Activated B cell treated with CpG ODN at 0.5 μM for 24 hours (primary cell): ENCODE results near the gene ABHD1. TPM values are rescaled to one million over a fixed set of nuclear protein-coding genes. Genes with fewer than 3 reads are reported as not detected.

Experiments used
- ATAC-seq: fragments of 200-7000 bp; cut with Tn5 transposase; one replicate; pipeline ENCODE4 v1.10.0; 2021; ENCODE audit warnings: low read depth, mild to moderate bottlenecking, moderate library complexity
- CTCF ChIA-PET: fragments of 350-600 bp; sonication (Branson Sonifier 250); formaldehyde crosslinking; loops from one replicate; lab custom pipeline; 2021; ENCODE audit warnings: antibody characterized with exemption; lab: Charles Lee
- POLR2A ChIA-PET: fragments of 350-600 bp; sonication (Branson Sonifier 250); formaldehyde crosslinking; loops from one replicate; lab custom pipeline; 2021; ENCODE audit warnings: antibody characterized with exemption; lab: Charles Lee
- DNase-seq: peaks from one replicate; pipeline ENCODE4 v3.0.0; 2022
- H3K27ac Mint-ChIP-seq: one replicate; pipeline ENCODE4 v1.8.0; 2020; ENCODE audit warnings: mixed read lengths
- H3K27me3 Mint-ChIP-seq: one replicate; pipeline ENCODE4 v1.8.0; 2021; ENCODE audit warnings: mixed read lengths
- H3K36me3 Mint-ChIP-seq: one replicate; pipeline ENCODE4 v1.8.0; 2021; ENCODE audit warnings: low read depth, mixed read lengths
- H3K4me1 Mint-ChIP-seq: one replicate; pipeline ENCODE4 v1.8.0; 2021; ENCODE audit warnings: mixed read lengths
- H3K4me3 Mint-ChIP-seq: one replicate; pipeline ENCODE4 v1.8.0; 2020; ENCODE audit warnings: mild to moderate bottlenecking, mixed read lengths
- H3K9me3 Mint-ChIP-seq: one replicate; pipeline ENCODE4 v1.8.0; 2020; ENCODE audit warnings: mixed read lengths
- intact Hi-C: fragments of 100-400 bp; cut with micrococcal nuclease; formaldehyde crosslinking; loops from one replicate; pipeline ENCODE4 v1.15.1; 2024
- total RNA-seq: library from RNA; stranded (reverse); gene quantifications from 2 replicates; pipeline ENCODE4 v1.2.3, GENCODE V29; 2022
- TF ChIP-seq, protein P1 (sequence below): fragments of 200-600 bp; IDR thresholded peaks from one replicate; pipeline ENCODE4 v1.8.0; 2022; ENCODE audit warnings: antibody characterized with exemption, mild to moderate bottlenecking

Gene ABHD1
- total RNA-seq, 1 donor from 2014 or later: 1.1 TPM

- H3K27me3 Mint-ChIP-seq: no peaks in the 10 kb centered on the region
- CTCF ChIA-PET: no interaction called here
- no peaks in the 10 kb centered on the region for H3K36me3 Mint-ChIP-seq
- no peak for DNase-seq
- no peak overlapping the region for H3K27ac Mint-ChIP-seq
- no peak overlapping the region for H3K4me3 Mint-ChIP-seq
- no peak for ATAC-seq
- TF ChIP-seq, protein P1, sequence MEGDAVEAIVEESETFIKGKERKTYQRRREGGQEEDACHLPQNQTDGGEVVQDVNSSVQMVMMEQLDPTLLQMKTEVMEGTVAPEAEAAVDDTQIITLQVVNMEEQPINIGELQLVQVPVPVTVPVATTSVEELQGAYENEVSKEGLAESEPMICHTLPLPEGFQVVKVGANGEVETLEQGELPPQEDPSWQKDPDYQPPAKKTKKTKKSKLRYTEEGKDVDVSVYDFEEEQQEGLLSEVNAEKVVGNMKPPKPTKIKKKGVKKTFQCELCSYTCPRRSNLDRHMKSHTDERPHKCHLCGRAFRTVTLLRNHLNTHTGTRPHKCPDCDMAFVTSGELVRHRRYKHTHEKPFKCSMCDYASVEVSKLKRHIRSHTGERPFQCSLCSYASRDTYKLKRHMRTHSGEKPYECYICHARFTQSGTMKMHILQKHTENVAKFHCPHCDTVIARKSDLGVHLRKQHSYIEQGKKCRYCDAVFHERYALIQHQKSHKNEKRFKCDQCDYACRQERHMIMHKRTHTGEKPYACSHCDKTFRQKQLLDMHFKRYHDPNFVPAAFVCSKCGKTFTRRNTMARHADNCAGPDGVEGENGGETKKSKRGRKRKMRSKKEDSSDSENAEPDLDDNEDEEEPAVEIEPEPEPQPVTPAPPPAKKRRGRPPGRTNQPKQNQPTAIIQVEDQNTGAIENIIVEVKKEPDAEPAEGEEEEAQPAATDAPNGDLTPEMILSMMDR: no peak
- peaks cover 11% of the 10 kb centered on the region for H3K4me1 Mint-ChIP-seq
- intact Hi-C loops: no loop called here
- no peaks in the 10 kb centered on the region for H3K9me3 Mint-ChIP-seq
- POLR2A ChIA-PET: no interaction called here
Observed at GRCh38 chr2:27092696-27093429, 30.8 kb upstream of the ABHD1 start.

DNA sequence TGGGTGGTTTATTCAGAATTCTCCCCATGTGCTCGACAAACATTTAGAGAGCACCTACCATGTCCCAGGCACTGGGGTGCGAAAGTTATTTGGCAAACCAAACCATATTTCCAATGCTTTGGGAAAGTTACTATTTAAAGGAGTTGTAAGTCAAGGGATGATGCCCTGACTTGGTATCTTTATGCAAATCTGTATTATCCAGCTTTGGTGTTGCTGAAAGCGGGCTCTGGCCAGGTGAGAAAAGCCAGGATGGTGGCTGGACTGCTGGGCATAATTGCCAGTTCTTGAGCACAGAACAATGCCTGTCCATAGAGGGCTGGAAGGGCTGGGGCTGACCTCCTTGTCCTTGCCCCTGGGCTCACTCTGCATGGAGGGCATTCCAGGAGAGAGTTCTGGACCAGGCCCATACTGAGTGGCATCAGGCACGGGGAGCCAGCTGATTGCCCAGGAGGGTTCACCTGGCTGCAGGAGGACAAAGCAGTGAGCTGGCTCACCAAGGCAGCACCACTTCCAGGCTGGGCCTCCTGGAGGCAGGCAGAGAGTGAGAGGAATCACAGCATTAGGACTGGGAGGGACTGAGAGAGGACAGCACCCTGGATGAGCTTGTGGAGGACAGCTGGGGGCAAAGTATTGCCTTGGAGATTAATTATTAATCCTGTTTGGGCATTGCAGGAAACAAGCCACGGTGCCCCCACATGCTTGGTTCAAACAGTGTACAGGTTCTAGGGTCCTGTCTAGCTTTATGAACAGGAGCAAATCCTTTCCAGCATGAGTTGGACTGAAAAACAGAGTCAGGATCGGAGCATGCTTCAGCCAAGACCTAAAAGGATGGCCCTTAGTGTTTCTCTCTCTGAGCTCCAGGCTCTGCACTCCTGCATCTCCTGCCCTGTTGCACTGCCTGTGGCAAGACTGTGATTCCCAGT, 29.9 kb upstream of the ABHD1 start:
- TF ChIP-seq, protein P1: no peak
- intact Hi-C loops: no loop called here
- Mint-ChIP-seq H3K9me3 (no peaks in the 10 kb centered on the region), H3K27me3 (no peaks in the 10 kb centered on the region), H3K36me3 (no peaks in the 10 kb centered on the region), H3K4me3 (no peak overlapping the region), H3K4me1 (peaks cover 11% of the 10 kb centered on the region), H3K27ac (no peak overlapping the region)
- POLR2A ChIA-PET: interaction anchor here (0.6 kb wide), 1 partner anchor 344 kb away, joined by 8 read pairs; no protein-coding TSS in a partner anchor
- DNase-seq (no peak), ATAC-seq (no peak)
- CTCF ChIA-PET: no interaction called here

DNA sequence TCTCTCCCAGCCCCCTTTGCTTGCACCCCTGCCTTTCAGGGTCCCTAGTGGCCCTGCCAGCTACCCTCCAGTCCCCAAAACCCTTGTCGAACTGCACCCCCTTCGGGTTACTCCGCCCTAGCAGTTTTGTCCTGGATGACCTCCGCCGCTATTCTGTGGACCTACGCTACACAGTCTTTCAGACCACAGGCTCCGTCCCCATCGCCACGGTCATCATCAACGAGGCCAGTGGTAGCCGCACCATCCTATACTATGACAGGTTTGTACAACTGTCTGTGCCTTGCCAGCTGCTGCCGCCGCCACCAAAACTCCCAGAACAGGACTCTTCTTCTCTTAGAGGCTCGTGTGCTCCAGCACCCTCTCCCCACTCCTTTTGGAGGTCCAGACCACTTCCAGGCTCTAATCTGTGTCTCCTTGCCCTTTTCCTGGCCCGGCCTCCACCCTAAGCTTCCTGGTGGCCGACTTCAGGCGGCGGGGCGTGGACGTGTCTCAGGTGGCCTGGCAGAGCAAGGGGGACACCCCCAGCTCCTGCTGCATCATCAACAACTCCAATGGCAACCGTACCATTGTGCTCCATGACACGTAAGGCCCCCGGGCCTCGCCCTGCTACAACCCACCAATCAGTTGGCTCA, 29.1 kb upstream of the ABHD1 start:
- no peaks in the 10 kb centered on the region for H3K9me3 Mint-ChIP-seq
- H3K36me3 Mint-ChIP-seq: no peaks in the 10 kb centered on the region
- H3K4me1 Mint-ChIP-seq: peaks cover 11% of the 10 kb centered on the region
- CTCF ChIA-PET: no interaction called here
- no peak for DNase-seq
- no peak for ATAC-seq
- TF ChIP-seq, protein P1: no peak
- intact Hi-C loops: no loop called here
- H3K4me3 Mint-ChIP-seq: no peak overlapping the region
- POLR2A ChIA-PET: interaction anchor here (0.6 kb wide), 1 partner anchor 345 kb away, joined by 8 read pairs; no protein-coding TSS in a partner anchor
- H3K27ac Mint-ChIP-seq: no peak overlapping the region
- no peaks in the 10 kb centered on the region for H3K27me3 Mint-ChIP-seq

DNA sequence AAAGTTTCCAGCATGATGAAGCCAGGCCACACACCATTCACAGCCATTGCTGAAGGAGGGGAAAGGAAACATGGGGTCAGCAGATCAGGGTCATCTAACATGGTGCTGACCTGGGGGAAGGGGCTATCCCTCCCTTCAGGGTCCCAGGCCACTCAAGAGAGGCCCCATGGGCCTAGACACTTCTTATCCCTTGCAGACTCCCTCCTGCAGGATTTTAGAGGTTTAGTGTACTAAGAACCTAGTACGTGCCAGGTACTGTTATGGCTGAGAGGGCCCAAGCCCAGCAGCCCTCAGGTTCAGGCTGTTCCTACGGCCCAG, 28.2 kb upstream of the ABHD1 start:
- ATAC-seq: no peak
- intact Hi-C loops: no loop called here
- POLR2A ChIA-PET: interaction anchor here (0.9 to 2.1 kb wide), 3 partner anchors 8 to 116 kb away, joined by 3 to 7 read pairs (median 4); partner anchors contain the start of genes ATRAID, OST4 and SLC5A6
- CTCF ChIA-PET: interaction anchor here (0.6 kb wide), 1 partner anchor 184 kb away, joined by 3 read pairs; no protein-coding TSS in a partner anchor
- Mint-ChIP-seq H3K27me3 (no peaks in the 10 kb centered on the region), H3K9me3 (no peaks in the 10 kb centered on the region), H3K4me3 (no peak overlapping the region), H3K27ac (no peak overlapping the region), H3K4me1 (peaks cover 11% of the 10 kb centered on the region), H3K36me3 (no peaks in the 10 kb centered on the region)
- no peak for DNase-seq
- TF ChIP-seq, protein P1: no peak
